ENCODE measurements around the gene DOHH. TPM values are rescaled to one million over a fixed set of nuclear protein-coding genes. Genes with fewer than 3 reads are reported as not detected.
A peak's percentile ranks its signal among the peaks of the same experiment; 100 is the strongest.

The DOHH gene
- polyA plus RNA-seq, 3 donors, result 5.4 to 11.8 (median 9.6) TPM

DNA sequence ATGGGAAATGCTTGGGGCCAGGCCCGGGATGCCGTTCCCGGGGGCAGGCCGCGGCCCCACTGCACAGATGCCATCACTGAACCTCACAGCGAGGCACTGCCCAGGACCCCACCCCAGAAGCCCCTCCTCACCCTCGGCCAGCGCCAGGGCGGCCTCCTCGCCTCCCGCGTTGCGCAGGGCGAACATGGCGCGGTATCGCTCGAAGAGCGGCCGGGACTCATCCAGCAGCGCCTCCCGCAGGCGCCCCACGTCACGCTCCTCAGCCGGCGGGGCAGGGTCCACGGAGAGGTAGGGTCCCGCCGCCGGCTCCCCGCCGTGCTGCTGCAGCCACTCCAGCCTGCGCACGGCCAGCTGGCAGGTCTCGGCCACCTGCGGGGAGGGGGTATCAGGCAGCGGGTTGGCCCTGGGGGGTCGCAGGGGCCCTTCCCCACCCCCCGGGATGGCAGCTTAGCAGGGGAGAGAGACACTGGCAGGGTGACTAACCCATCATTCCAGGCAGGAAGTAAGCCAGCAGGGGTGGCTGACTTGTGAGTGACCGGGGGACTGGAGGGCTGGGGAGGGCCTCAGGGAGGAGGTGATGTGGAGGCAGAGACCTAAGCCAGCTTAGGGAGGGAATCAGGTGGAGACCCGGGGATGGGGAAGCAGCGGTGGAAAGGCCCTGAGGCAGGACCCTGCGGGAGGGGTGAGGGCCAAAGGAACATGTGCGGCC is 8.2 kb downstream of the DOHH start:
- DNase-seq (ENCODE audit: extremely low read depth in 1 of 11, low read depth in 9 of 11, low spot score in 4 of 11), result no peak

GRCh38 chr19:3491396-3492119 is 8.9 kb downstream of the DOHH start:
- DNase-seq (ENCODE audit: extremely low read depth in 1 of 11, low read depth in 9 of 11, low spot score in 4 of 11), result no peak

- DNase-seq (ENCODE audit: extremely low read depth in 1 of 11, low read depth in 9 of 11, low spot score in 4 of 11), result no peak
These were observed 17.2 kb downstream of the DOHH start, which contains the start of gene SMIM44 for GRCh38 chr19:3483226-3483628. Gene SMIM44 (minus strand): TSS chr19:3483441. CDS start chr19:3483403, 38 bp downstream.

DNA sequence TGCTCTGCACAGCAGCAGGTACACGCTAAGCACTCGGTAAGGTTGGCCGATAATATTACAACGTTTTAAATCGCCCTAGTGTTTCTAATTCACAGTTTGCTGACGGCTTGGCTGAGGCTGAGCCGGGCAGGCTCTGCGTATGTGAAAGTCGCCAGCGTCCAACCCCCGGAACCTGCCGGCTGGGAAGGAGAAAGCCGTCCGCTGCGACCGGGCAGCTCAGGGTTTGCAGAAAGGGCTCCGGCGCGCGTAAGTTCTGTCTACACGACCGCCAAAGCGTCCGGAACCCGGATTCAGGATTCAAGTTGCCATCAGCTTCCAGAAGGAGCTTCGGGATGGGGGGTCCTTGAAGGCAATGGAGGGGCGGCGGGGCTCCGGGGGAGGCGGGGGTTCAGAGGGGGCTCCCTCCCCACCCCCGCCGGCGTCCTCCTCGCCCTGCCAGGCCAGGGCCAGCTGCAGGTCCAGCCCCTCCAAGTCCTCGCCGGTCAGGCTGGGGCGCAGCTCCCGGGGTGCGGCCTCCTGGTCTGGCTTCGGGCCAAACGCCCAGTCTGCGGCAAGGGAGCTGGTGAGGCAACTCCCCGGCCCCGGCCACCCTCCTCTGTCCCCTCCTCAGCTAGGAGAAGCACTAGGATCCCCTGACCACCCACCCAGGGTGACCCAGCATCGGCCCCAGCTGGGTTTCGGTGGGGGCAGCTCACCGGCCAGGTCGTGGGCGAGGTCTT is 17.8 kb downstream of the DOHH start:
- no peak for DNase-seq (ENCODE audit: extremely low read depth in 1 of 11, low read depth in 9 of 11, low spot score in 4 of 11)

- no peak for DNase-seq (ENCODE audit: extremely low read depth in 1 of 11, low read depth in 9 of 11, low spot score in 4 of 11)
These were observed 19.0 kb downstream of the DOHH start for GRCh38 chr19:3481241-3482090.

DNA sequence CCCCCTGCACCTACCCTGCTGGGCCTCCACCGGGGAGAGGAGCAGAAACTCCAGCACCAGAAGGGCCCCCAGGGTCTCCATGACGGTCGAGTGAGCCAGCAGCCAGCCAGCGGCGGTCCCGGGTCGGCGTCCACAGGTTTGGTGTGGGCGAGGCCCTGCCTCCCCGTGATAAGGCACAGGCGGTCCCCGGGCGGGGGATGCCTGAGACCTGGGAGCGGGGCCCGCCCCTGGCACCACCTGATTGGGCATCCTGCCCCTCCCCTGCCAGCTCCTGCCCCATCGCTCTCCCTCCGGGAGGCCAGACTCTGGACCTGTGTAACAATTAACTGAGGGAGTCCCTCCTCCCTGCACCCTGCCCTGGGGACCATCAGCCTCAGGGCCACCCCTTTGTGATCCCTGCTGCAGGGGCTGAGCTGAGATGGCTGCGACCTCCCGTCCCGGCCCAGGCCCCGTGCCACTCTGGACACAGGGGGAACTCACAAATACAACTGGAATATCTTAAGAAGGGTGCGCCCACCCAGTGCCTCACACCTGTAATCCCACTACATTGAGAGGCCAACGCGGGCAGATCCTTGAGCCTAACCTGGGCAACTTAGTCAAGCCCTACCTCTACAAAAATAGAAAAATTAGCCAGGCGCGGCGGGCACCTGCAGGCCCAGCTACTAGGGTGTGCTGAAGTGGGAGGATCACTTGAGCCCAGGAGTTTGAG is 19.9 kb downstream of the DOHH start, which contains the start of gene SMIM24:
Gene SMIM24, minus strand, starts transcription at position 143 of the 709 bp plus-strand sequence. Its CDS starts 62 bp downstream, at position 81.
- peak in 1 of 11 donors; percentile 70 for DNase-seq (ENCODE audit: extremely low read depth in 1 of 11, low read depth in 9 of 11, low spot score in 4 of 11)

- DNase-seq (ENCODE audit: extremely low read depth in 1 of 11, low read depth in 9 of 11, low spot score in 4 of 11), result no peak
These were observed 20.6 kb downstream of the DOHH start for GRCh38 chr19:3479834-3480215.

GRCh38 chr19:3479177-3479833 is 21.2 kb downstream of the DOHH start:
- DNase-seq (ENCODE audit: extremely low read depth in 1 of 11, low read depth in 9 of 11, low spot score in 4 of 11), result no peak

GRCh38 chr19:3478409-3479176 is 21.9 kb downstream of the DOHH start:
- no peak for DNase-seq (ENCODE audit: extremely low read depth in 1 of 11, low read depth in 9 of 11, low spot score in 4 of 11)

GRCh38 chr19:3477951-3478350 is 22.5 kb downstream of the DOHH start:
- no peak for DNase-seq (ENCODE audit: extremely low read depth in 1 of 11, low read depth in 9 of 11, low spot score in 4 of 11)

DNA sequence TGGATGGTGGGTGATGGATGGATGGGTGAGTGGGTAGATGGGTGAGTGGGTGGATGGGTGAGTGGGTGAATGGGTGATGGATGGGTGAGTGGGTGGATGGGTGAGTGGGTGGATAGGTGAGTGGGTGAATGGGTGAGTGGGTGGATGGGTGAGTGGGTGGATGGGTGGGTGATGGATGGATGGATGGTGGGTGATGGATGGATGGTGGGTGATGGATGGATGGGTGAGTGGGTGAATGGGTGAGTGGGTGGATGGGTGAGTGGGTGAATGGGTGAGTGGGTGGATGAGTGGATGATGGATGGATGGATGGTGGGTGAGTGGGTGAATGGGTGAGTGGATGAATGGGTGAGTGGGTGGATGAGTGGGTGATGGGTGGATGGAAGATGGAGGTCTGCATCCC is 23.0 kb downstream of the DOHH start:
- no peak for DNase-seq (ENCODE audit: extremely low read depth in 1 of 11, low read depth in 9 of 11, low spot score in 4 of 11)

DNA sequence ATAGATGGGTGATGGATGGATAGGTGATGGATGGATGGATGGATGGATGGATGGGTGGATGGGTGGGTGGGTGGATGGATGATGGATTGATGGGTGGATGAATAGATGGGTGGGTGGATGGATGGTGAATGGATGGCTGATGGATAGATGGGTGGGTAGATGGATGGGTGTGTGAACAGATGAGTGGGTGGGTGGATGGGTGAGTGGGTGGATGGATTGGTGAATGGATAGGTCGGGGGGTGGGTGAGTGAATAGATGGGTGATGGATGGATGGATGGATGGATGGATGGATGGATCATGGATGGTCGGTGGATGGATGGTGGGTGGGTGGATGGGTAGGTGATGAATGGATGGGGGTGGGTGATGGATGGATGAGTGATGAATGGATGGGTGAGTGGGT is 23.6 kb downstream of the DOHH start:
- no peak for DNase-seq (ENCODE audit: extremely low read depth in 1 of 11, low read depth in 9 of 11, low spot score in 4 of 11)

GRCh38 chr19:3475449-3475848 is 25.0 kb downstream of the DOHH start:
- no peak for DNase-seq (ENCODE audit: extremely low read depth in 1 of 11, low read depth in 9 of 11, low spot score in 4 of 11)

DNA sequence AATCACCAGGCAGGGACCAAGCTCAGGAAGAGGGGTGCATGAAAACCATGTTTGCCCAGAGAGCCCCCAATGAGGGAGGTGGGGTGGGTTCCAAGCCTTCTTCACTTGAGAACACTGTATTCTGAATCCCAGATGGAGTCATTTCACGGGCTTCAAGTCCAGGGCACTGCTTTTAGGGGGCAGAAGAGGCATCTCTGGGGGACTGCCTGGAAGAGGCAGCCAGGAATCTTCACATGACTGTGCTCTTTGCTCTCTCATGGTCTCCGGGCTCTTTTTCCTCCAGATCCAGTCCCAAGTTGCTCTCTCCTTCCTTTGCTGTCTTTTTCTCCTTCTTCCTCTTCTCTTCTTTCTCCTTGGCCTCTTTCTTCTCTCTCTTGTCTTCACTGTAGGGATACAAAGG is 25.9 kb downstream of the DOHH start:
- no peak for DNase-seq (ENCODE audit: extremely low read depth in 1 of 11, low read depth in 9 of 11, low spot score in 4 of 11)

GRCh38 chr19:3474010-3474409 is 26.5 kb downstream of the DOHH start:
- no peak for DNase-seq (ENCODE audit: extremely low read depth in 1 of 11, low read depth in 9 of 11, low spot score in 4 of 11)

- DNase-seq (ENCODE audit: extremely low read depth in 1 of 11, low read depth in 9 of 11, low spot score in 4 of 11), result no peak
These were observed 28.4 kb downstream of the DOHH start for GRCh38 chr19:3471954-3472655.

Data from renal cortex interstitium (tissue), 11 donors.